ENCODE results near the gene MYBBP1A. TPM values are rescaled to one million over a fixed set of nuclear protein-coding genes. Genes with fewer than 3 reads are reported as not detected.

MYBBP1A gene
- total and polyA plus RNA-seq, 9 of the 15 experiments (the other 6 are each of a cell fraction or from before 2014, with no cell fraction given): 2.0 to 114 (median 47.2) TPM

DNA sequence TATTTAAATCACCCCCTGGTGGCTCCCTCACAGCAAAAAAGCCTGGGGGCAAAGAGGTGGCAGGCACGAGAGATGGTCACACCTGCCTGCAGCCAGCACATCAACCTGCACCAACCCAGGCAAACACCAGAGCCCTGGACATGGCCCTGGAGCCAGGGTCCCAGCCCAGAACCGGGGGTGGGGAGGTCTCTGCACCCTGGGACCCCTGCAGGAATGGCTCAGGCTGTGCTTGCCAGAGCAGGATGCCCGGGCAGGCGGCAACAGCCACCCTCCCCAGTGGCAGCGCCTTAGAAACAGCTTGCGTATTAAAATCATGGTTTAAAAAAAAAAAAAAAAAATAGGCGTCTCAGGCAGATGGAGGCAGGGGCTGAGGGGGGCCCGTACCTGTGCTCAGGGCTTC, 16.2 kb downstream of the MYBBP1A start (continued):
- TF ChIP-seq, protein P1, sequence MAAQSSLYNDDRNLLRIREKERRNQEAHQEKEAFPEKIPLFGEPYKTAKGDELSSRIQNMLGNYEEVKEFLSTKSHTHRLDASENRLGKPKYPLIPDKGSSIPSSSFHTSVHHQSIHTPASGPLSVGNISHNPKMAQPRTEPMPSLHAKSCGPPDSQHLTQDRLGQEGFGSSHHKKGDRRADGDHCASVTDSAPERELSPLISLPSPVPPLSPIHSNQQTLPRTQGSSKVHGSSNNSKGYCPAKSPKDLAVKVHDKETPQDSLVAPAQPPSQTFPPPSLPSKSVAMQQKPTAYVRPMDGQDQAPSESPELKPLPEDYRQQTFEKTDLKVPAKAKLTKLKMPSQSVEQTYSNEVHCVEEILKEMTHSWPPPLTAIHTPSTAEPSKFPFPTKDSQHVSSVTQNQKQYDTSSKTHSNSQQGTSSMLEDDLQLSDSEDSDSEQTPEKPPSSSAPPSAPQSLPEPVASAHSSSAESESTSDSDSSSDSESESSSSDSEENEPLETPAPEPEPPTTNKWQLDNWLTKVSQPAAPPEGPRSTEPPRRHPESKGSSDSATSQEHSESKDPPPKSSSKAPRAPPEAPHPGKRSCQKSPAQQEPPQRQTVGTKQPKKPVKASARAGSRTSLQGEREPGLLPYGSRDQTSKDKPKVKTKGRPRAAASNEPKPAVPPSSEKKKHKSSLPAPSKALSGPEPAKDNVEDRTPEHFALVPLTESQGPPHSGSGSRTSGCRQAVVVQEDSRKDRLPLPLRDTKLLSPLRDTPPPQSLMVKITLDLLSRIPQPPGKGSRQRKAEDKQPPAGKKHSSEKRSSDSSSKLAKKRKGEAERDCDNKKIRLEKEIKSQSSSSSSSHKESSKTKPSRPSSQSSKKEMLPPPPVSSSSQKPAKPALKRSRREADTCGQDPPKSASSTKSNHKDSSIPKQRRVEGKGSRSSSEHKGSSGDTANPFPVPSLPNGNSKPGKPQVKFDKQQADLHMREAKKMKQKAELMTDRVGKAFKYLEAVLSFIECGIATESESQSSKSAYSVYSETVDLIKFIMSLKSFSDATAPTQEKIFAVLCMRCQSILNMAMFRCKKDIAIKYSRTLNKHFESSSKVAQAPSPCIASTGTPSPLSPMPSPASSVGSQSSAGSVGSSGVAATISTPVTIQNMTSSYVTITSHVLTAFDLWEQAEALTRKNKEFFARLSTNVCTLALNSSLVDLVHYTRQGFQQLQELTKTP (IDR thresholded peaks at IDR 0.05; ENCODE audit: low read depth in 1 of 2, partially characterized antibody in 2 of 2): no peak
- no peak for TF ChIP-seq XRCC4 (IDR thresholded peaks at IDR 0.05; ENCODE audit: extremely low read depth, insufficient read depth, insufficient read length)
- TF ChIP-seq ESRRB (CRISPR knock-in tag; IDR thresholded peaks at IDR 0.05; ENCODE audit: borderline replicate concordance): no peak
- TF ChIP-seq RBM39 (optimal IDR thresholded peaks at IDR 0.05; ENCODE audit: low read depth, low read length): no peak
- no peak for TF ChIP-seq DDX20 (tag; IDR thresholded peaks at IDR 0.05; ENCODE audit: low read depth)
- no peak for TF ChIP-seq ZNF584 (CRISPR knock-in tag; IDR thresholded peaks at IDR 0.05; ENCODE audit: low read depth)
- no peak for TF ChIP-seq TCF7 (IDR thresholded peaks at IDR 0.05; ENCODE audit: borderline replicate concordance)
- no peak for TF ChIP-seq SREBF1 (IDR thresholded peaks at IDR 0.05; ENCODE audit: borderline replicate concordance, low read depth, low read length)
- TF ChIP-seq, protein P2, sequence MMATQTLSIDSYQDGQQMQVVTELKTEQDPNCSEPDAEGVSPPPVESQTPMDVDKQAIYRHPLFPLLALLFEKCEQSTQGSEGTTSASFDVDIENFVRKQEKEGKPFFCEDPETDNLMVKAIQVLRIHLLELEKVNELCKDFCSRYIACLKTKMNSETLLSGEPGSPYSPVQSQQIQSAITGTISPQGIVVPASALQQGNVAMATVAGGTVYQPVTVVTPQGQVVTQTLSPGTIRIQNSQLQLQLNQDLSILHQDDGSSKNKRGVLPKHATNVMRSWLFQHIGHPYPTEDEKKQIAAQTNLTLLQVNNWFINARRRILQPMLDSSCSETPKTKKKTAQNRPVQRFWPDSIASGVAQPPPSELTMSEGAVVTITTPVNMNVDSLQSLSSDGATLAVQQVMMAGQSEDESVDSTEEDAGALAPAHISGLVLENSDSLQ (IDR thresholded peaks at IDR 0.05): no peak
- TF ChIP-seq, protein P3, sequence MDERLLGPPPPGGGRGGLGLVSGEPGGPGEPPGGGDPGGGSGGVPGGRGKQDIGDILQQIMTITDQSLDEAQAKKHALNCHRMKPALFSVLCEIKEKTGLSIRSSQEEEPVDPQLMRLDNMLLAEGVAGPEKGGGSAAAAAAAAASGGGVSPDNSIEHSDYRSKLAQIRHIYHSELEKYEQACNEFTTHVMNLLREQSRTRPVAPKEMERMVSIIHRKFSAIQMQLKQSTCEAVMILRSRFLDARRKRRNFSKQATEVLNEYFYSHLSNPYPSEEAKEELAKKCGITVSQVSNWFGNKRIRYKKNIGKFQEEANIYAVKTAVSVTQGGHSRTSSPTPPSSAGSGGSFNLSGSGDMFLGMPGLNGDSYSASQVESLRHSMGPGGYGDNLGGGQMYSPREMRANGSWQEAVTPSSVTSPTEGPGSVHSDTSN (CRISPR knock-in tag; IDR thresholded peaks at IDR 0.05; ENCODE audit: low read depth): no peak
- TF ChIP-seq, protein P3 (tag; conservative IDR thresholded peaks at IDR 0.05; ENCODE audit: low read depth): no peak
- TF ChIP-seq ZNF24 (IDR thresholded peaks at IDR 0.05): no peak

All from K562 (cell line).